Neuronal stem cell (in vitro differentiated cells): Measurements from ENCODE around the gene ROCK2. TPM values are rescaled to one million over a fixed set of nuclear protein-coding genes. Genes with fewer than 3 reads are reported as not detected.

ENCODE experiments used
- DNase-seq: peaks from one replicate; pipeline ENCODE4 v3.0.0-alpha.2; 2013; ENCODE audit warnings: low spot score
- H2AFZ ChIP-seq: one replicate; pipeline ENCODE4 v1.6.1; 2013; ENCODE audit warnings: mild to moderate bottlenecking, low read length, inconsistent platforms
- H2AK5ac ChIP-seq: 2 replicates; pipeline ENCODE4 v1.6.1; 2013; ENCODE audit warnings: low read depth, mild to moderate bottlenecking, inconsistent platforms, low read length, moderate library complexity, mixed read lengths
- H2BK120ac ChIP-seq: 2 replicates; pipeline ENCODE4 v1.6.1; 2013; ENCODE audit warnings: low read depth, mild to moderate bottlenecking, inconsistent platforms, low read length, moderate library complexity, mixed read lengths
- H2BK12ac ChIP-seq: one replicate; pipeline ENCODE4 v1.6.1; 2013; ENCODE audit warnings: low read length, inconsistent platforms
- H2BK15ac ChIP-seq: 2 replicates; pipeline ENCODE4 v1.6.1; 2013; ENCODE audit warnings: mild to moderate bottlenecking, low read length, inconsistent platforms, mixed read lengths
- H2BK5ac ChIP-seq: one replicate; pipeline ENCODE4 v1.6.1; 2013; ENCODE audit warnings: inconsistent platforms, mild to moderate bottlenecking, low read length, moderate library complexity
- H3K14ac ChIP-seq: one replicate; pipeline ENCODE4 v1.6.1; 2013; ENCODE audit warnings: low read length, inconsistent platforms
- H3K18ac ChIP-seq: 2 replicates; pipeline ENCODE4 v1.6.1; 2013; ENCODE audit warnings: low read length, inconsistent platforms
- H3K23ac ChIP-seq: 2 replicates; pipeline ENCODE4 v1.6.1; 2013; ENCODE audit warnings: low read depth, mild to moderate bottlenecking, mixed read lengths, low read length, inconsistent platforms; ENCODE audit not compliant: poor library complexity
- H3K27ac ChIP-seq: replicated peaks from 3 replicates; pipeline ENCODE4 v1.5.1; 2013; ENCODE audit warnings: low read length, inconsistent platforms
- H3K27me3 ChIP-seq, 3 experiments: 2 replicates each; pipeline ENCODE4 v1.6.1; 2013; ENCODE audit warnings: low read length in 3 of 3, mild to moderate bottlenecking in 2 of 3, inconsistent platforms in 1 of 3, low read depth in 1 of 3, mixed read lengths in 1 of 3, moderate library complexity in 1 of 3; ENCODE audit not compliant: control insufficient read depth in 3 of 3, insufficient read depth in 3 of 3
- H3K36me3 ChIP-seq, 2 donors: replicated peaks in 1 of 2; 2 replicates each; pipeline ENCODE4 v1.6.1; 2013; ENCODE audit warnings: low read length in 2 of 2; ENCODE audit not compliant: control insufficient read depth in 2 of 2, insufficient read depth in 2 of 2
- H3K4ac ChIP-seq: 2 replicates; pipeline ENCODE4 v1.6.1; 2013; ENCODE audit warnings: inconsistent platforms, mild to moderate bottlenecking, low read length, moderate library complexity
- H3K4me1 ChIP-seq, 2 donors: 1 replicate in 1 of 2; 2 replicates in 1 of 2; pipeline ENCODE4 v1.6.1; 2013; ENCODE audit warnings: low read length in 2 of 2, low read depth in 1 of 2; ENCODE audit not compliant: control insufficient read depth in 2 of 2, insufficient read depth in 1 of 2
- H3K4me2 ChIP-seq: one replicate; pipeline ENCODE4 v1.6.1; 2013; ENCODE audit warnings: mild to moderate bottlenecking, low read length, inconsistent platforms; ENCODE audit not compliant: insufficient read depth, poor library complexity, severe bottlenecking
- H3K4me3 ChIP-seq, 2 donors: 2 replicates each; pipeline ENCODE4 v1.5.1; 2013; ENCODE audit warnings: low read length in 2 of 2, mild to moderate bottlenecking in 2 of 2, inconsistent platforms in 1 of 2, moderate library complexity in 1 of 2
- H3K79me1 ChIP-seq: one replicate; pipeline ENCODE4 v1.6.1; 2013; ENCODE audit warnings: low read depth, mild to moderate bottlenecking, inconsistent platforms, low read length, moderate library complexity
- H3K9ac ChIP-seq: one replicate; pipeline ENCODE4 v1.6.1; 2013; ENCODE audit warnings: mild to moderate bottlenecking, low read depth, low read length, inconsistent platforms; ENCODE audit not compliant: poor library complexity
- H3K9me3 ChIP-seq, 2 donors: replicated peaks in 1 of 2; 2 replicates each; pipeline versions ENCODE3 to v1.6.1; 2013; ENCODE audit warnings: low read length in 2 of 2, mild to moderate bottlenecking in 2 of 2, inconsistent platforms in 1 of 2, low read depth in 1 of 2, mixed read lengths in 1 of 2, moderate library complexity in 1 of 2; ENCODE audit not compliant: control insufficient read depth in 2 of 2, insufficient read depth in 1 of 2
- H4K8ac ChIP-seq: one replicate; pipeline ENCODE4 v1.6.1; 2013; ENCODE audit warnings: low read depth, mild to moderate bottlenecking, inconsistent platforms, low read length, moderate library complexity
- H4K91ac ChIP-seq: one replicate; pipeline ENCODE4 v1.6.1; 2013; ENCODE audit warnings: low read length, low read depth, mild to moderate bottlenecking, inconsistent platforms; ENCODE audit not compliant: poor library complexity
- WGBS, 2 donors: extraction: QIAGEN DNeasy Blood & Tissue Kit; methylation state at CpG; one replicate each; pipeline ENCODE4 v1.1.7; 2013; ENCODE audit warnings: missing lambda C conversion rate in 2 of 2, mixed read lengths in 1 of 2; ENCODE audit not compliant: insufficient read length in 2 of 2, insufficient replicate concordance in 1 of 2; ENCODE audit errors: extremely low coverage in 2 of 2; 5-methylcytosine and 5-hydroxymethylcytosine counted together
- polyA plus RNA-seq, 2 experiments: library from polyadenylated mRNA; stranded (reverse); fragments of 200-250 nt; gene quantifications; one replicate each; pipeline ENCODE4 v1.2.3, GENCODE V29; 2013

The ROCK2 gene
- polyA plus RNA-seq (2013, experiment 1 of 2): 19.4 TPM
- 20.3 TPM for polyA plus RNA-seq (2013, experiment 2 of 2)

DNA sequence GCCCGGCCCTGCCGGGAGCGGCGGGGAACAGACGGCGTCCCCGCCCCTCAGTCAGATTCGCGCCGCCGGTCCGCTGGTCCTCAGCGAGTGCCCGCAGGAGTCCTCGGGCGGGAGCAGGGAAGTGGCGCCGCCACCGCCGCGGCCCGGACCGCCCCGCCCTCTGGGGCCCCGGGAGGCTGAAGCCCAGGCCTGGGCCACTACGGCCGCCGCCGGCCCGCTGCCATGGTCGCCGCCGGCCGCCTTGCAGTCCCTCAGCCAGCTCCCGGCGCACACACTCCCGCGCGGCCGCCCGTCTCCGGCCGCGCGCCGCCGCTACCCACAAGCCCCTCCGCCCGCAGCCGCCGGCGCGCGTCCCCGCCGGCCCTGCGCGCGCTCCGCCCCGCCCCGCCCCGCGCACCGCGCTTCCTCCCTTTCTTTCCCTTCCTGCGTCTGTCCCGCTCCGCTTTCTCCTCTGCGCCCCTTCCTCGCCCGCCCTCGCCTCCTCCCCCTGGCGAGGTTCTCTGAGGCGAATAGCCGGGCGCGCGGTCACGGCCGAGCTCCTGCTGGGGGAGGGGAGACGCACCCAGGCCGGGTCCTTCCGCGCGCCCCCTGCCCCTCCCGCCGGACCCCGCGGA is at the start of gene ROCK2:
Gene ROCK2 (minus strand): TSS at position 295 of the 614 bp plus-strand sequence. CDS start 500 bp downstream, outside the sequence.
- Histone ChIP-seq H3K27ac (peak within 1 kb of the TSS; percentile 85), H3K14ac (peak within 1 kb of the TSS; percentile 31), H2BK120ac (peak within 1 kb of the TSS; percentile 89), H3K18ac (peak within 1 kb of the TSS; percentile 97), H2AK5ac (peak within 1 kb of the TSS; percentile 13), H3K79me1 (no peaks in the 10 kb centered on the region), H3K36me3 (no peaks in the 10 kb centered on the region), H3K9me3 (no peaks in the 10 kb centered on the region), H3K4me1 (peaks cover 1 to 17% of the 10 kb centered on the region in 2 donors), H4K91ac (no peak within 1 kb of the TSS), H3K4me3 (peak within 1 kb of the TSS; percentile 77 to 95), H3K4me2 (peak within 1 kb of the TSS; percentile 77), H2BK12ac (no peak within 1 kb of the TSS), H2AFZ (peak within 1 kb of the TSS; percentile 86), H2BK5ac (peak within 1 kb of the TSS; percentile 76), H4K8ac (no peak within 1 kb of the TSS), H3K27me3 (no peaks in the 10 kb centered on the region), H2BK15ac (peak within 1 kb of the TSS; percentile 94), H3K9ac (peak within 1 kb of the TSS; percentile 96), H3K23ac (peak within 1 kb of the TSS; percentile 78), H3K4ac (no peak within 1 kb of the TSS)
- no CpG with 5 or more reads among the region's 90 CpGs for WGBS, 2 donors
- peak; percentile 86 for DNase-seq

GRCh38 chr2:11393711-11394236 is 49.3 kb upstream of the ROCK2 start:
- no CpG with 5 or more reads among the region's 11 CpGs for WGBS, 2 donors
- Histone ChIP-seq H4K8ac (no peak overlapping the region), H3K4ac (no peak overlapping the region), H2BK120ac (no peak overlapping the region), H3K14ac (no peak overlapping the region), H2BK12ac (no peak overlapping the region), H3K4me1 (peaks cover 12 to 19% of the 10 kb centered on the region in 2 donors), H2BK15ac (no peak overlapping the region), H2AK5ac (no peak overlapping the region), H3K79me1 (no peaks in the 10 kb centered on the region), H3K9ac (no peak overlapping the region), H3K36me3 (no peaks in the 10 kb centered on the region), H3K27ac (no peak overlapping the region), H3K4me3 (no peak overlapping the region), H3K4me2 (no peak overlapping the region), H3K9me3 (no peaks in the 10 kb centered on the region), H2BK5ac (no peak overlapping the region), H3K18ac (no peak overlapping the region), H3K23ac (peak overlapping the region; percentile 25), H4K91ac (no peak overlapping the region), H3K27me3 (no peaks in the 10 kb centered on the region), H2AFZ (peak overlapping the region; percentile 58)
- DNase-seq: no peak

- H3K79me1 ChIP-seq: no peaks in the 10 kb centered on the region
- H2AFZ ChIP-seq: no peak overlapping the region
- WGBS, 2 donors: no CpG with 5 or more reads among the region's 3 CpGs
- peaks cover 20 to 23% of the 10 kb centered on the region in 2 donors for H3K4me1 ChIP-seq
- no peaks in the 10 kb centered on the region for H3K27me3 ChIP-seq
- no peak overlapping the region for H3K4me3 ChIP-seq
- H3K4me2 ChIP-seq: no peak overlapping the region
- peak overlapping the region; percentile 36 for H3K27ac ChIP-seq
- DNase-seq: no peak
- no peaks in the 10 kb centered on the region for H3K9me3 ChIP-seq
- H2BK120ac ChIP-seq: no peak overlapping the region
- peak overlapping the region; percentile 13 for H3K18ac ChIP-seq
- H3K23ac ChIP-seq: no peak overlapping the region
- no peak overlapping the region for H4K8ac ChIP-seq
- no peak overlapping the region for H2BK5ac ChIP-seq
- H3K4ac ChIP-seq: no peak overlapping the region
- no peaks in the 10 kb centered on the region for H3K36me3 ChIP-seq
- no peak overlapping the region for H2BK12ac ChIP-seq
- H2AK5ac ChIP-seq: no peak overlapping the region
- no peak overlapping the region for H3K14ac ChIP-seq
- no peak overlapping the region for H4K91ac ChIP-seq
- H3K9ac ChIP-seq: no peak overlapping the region
- no peak overlapping the region for H2BK15ac ChIP-seq
Measured at GRCh38 chr2:11391942-11392266, 47.5 kb upstream of the ROCK2 start.

GRCh38 chr2:11390399-11390658 is 45.9 kb upstream of the ROCK2 start:
- no peak for DNase-seq
- Histone ChIP-seq H4K91ac (no peak overlapping the region), H4K8ac (no peak overlapping the region), H3K27me3 (no peaks in the 10 kb centered on the region), H3K18ac (no peak overlapping the region), H2AFZ (no peak overlapping the region), H3K4ac (no peak overlapping the region), H2BK5ac (no peak overlapping the region), H3K23ac (no peak overlapping the region), H2BK15ac (no peak overlapping the region), H3K4me3 (no peak overlapping the region), H3K4me2 (no peak overlapping the region), H3K4me1 (peaks cover 20 to 23% of the 10 kb centered on the region in 2 donors), H3K9me3 (no peaks in the 10 kb centered on the region), H3K79me1 (no peaks in the 10 kb centered on the region), H3K9ac (no peak overlapping the region), H2AK5ac (no peak overlapping the region), H2BK120ac (no peak overlapping the region), H3K36me3 (no peaks in the 10 kb centered on the region), H3K14ac (no peak overlapping the region), H2BK12ac (no peak overlapping the region), H3K27ac (no peak overlapping the region)
- WGBS, 2 donors: no CpG with 5 or more reads among the region's 5 CpGs
